ENCODE results near the gene KAT14.
"Not testable (repeated sequence)": the region's sequence is repeated elsewhere in the genome, so short reads cannot be mapped to it uniquely, and the experiment has no call there.

Gene KAT14

GRCh38 chr20:18213002-18213401, 75.3 kb downstream of the KAT14 start:
- no peaks in the 10 kb centered on the region for H3K36me3 Mint-ChIP-seq (ENCODE audit: insufficient read depth)
- DNase-seq (no peak), ATAC-seq (replicated peaks) (no peak)
- H3K4me3 Mint-ChIP-seq: no peak overlapping the region
- no peak overlapping the region for H3K27ac Mint-ChIP-seq
- no peaks in the 10 kb centered on the region for H3K4me1 Mint-ChIP-seq (ENCODE audit: low read depth in 2 of 2)
- H3K9me3 Mint-ChIP-seq: no peaks in the 10 kb centered on the region
- H3K27me3 Mint-ChIP-seq: peaks cover 0 to 9% of the 10 kb centered on the region in 2 donors

GRCh38 chr20:18215566-18215965, 77.9 kb downstream of the KAT14 start:
- ATAC-seq (replicated peaks): no peak
- Mint-ChIP-seq H3K9me3 (no peaks in the 10 kb centered on the region), H3K4me3 (no peak overlapping the region), H3K36me3 (ENCODE audit: insufficient read depth) (no peaks in the 10 kb centered on the region), H3K27me3 (peaks cover 9% of the 10 kb centered on the region in 2 donors), H3K4me1 (ENCODE audit: low read depth in 2 of 2) (no peaks in the 10 kb centered on the region), H3K27ac (no peak overlapping the region)
- DNase-seq: no peak

- Mint-ChIP-seq H3K27ac (no peak overlapping the region), H3K4me3 (no peak overlapping the region)
- ATAC-seq (replicated peaks): no peak
Measured at GRCh38 chr20:18218280-18218679, 80.6 kb downstream of the KAT14 start.

GRCh38 chr20:18223409-18223808, 85.7 kb downstream of the KAT14 start:
- no peaks in the 10 kb centered on the region for H3K9me3 Mint-ChIP-seq
- H3K36me3 Mint-ChIP-seq (ENCODE audit: insufficient read depth): no peaks in the 10 kb centered on the region
- ATAC-seq (replicated peaks) (no peak), DNase-seq (no peak)
- H3K27ac Mint-ChIP-seq: no peak overlapping the region
- H3K27me3 Mint-ChIP-seq: peaks cover 23 to 46% of the 10 kb centered on the region in 2 donors
- H3K4me1 Mint-ChIP-seq (ENCODE audit: low read depth in 2 of 2): no peaks in the 10 kb centered on the region
- H3K4me3 Mint-ChIP-seq: no peak overlapping the region

More at GRCh38 chr20:18218280-18218679, 80.6 kb downstream of the KAT14 start:
- no peak for DNase-seq
- H3K36me3 Mint-ChIP-seq (ENCODE audit: insufficient read depth): no peaks in the 10 kb centered on the region
- no peaks in the 10 kb centered on the region for H3K9me3 Mint-ChIP-seq
- peaks cover 12 to 27% of the 10 kb centered on the region in 2 donors for H3K27me3 Mint-ChIP-seq
- H3K4me1 Mint-ChIP-seq (ENCODE audit: low read depth in 2 of 2): no peaks in the 10 kb centered on the region

- no peak for DNase-seq
- Mint-ChIP-seq H3K9me3 (no peaks in the 10 kb centered on the region), H3K27me3 (peaks cover 23 to 42% of the 10 kb centered on the region in 2 donors), H3K27ac (no peak overlapping the region), H3K36me3 (ENCODE audit: insufficient read depth) (no peaks in the 10 kb centered on the region), H3K4me1 (ENCODE audit: low read depth in 2 of 2) (no peaks in the 10 kb centered on the region), H3K4me3 (no peak overlapping the region)
- ATAC-seq (replicated peaks): no peak
Measured at GRCh38 chr20:18224968-18225568, 87.4 kb downstream of the KAT14 start.

- H3K27ac Mint-ChIP-seq: no peak overlapping the region
- no peak overlapping the region for H3K4me3 Mint-ChIP-seq
- no peak for ATAC-seq (replicated peaks)
- no peaks in the 10 kb centered on the region for H3K36me3 Mint-ChIP-seq (ENCODE audit: insufficient read depth)
- no peaks in the 10 kb centered on the region for H3K9me3 Mint-ChIP-seq
- H3K27me3 Mint-ChIP-seq: peaks cover 23 to 36% of the 10 kb centered on the region in 2 donors
- no peaks in the 10 kb centered on the region for H3K4me1 Mint-ChIP-seq (ENCODE audit: low read depth in 2 of 2)
- no peak for DNase-seq
Measured at GRCh38 chr20:18225632-18226031, 88.0 kb downstream of the KAT14 start.

GRCh38 chr20:18226741-18227140, 89.1 kb downstream of the KAT14 start:
- not testable (repeated sequence) for H3K36me3 Mint-ChIP-seq (ENCODE audit: insufficient read depth); DNase-seq; ATAC-seq (replicated peaks); H3K4me1 Mint-ChIP-seq (ENCODE audit: low read depth in 2 of 2); H3K4me3 Mint-ChIP-seq; H3K9me3 Mint-ChIP-seq; H3K27ac Mint-ChIP-seq
- H3K27me3 Mint-ChIP-seq: peaks cover 23 to 26% of the 10 kb centered on the region in 2 donors

- Mint-ChIP-seq H3K27ac (no peak overlapping the region), H3K9me3 (no peaks in the 10 kb centered on the region), H3K4me1 (ENCODE audit: low read depth in 2 of 2) (no peaks in the 10 kb centered on the region), H3K27me3 (peaks cover 19 to 20% of the 10 kb centered on the region in 2 donors), H3K4me3 (no peak overlapping the region), H3K36me3 (ENCODE audit: insufficient read depth) (no peaks in the 10 kb centered on the region)
- ATAC-seq (replicated peaks): no peak
- no peak for DNase-seq
Measured at GRCh38 chr20:18233408-18233943, 95.8 kb downstream of the KAT14 start.

Measured in effector memory CD8-positive, alpha-beta T cell (primary cell).